ENCODE results near the gene MOCS3. TPM values are rescaled to one million over a fixed set of nuclear protein-coding genes. Genes with fewer than 3 reads are reported as not detected.

MOCS3 gene
- polyA plus RNA-seq, 2 of the 4 experiments (the other 2 are of a cell fraction): 4.8 to 5.7 TPM

- no peak for TF ChIP-seq MAFK (IDR thresholded peaks at IDR 0.05; ENCODE audit: partially characterized antibody)
- no peak for TF ChIP-seq RFX5 (IDR thresholded peaks at IDR 0.05)
- no peak for TF ChIP-seq PBX3 (IDR thresholded peaks at IDR 0.05)
- peak; percentile 35; the same call in 1 of the 3 replicates for TF ChIP-seq CTCF (IDR thresholded peaks at IDR 0.05)
- FAIRE-seq (no peak), ATAC-seq (no peak), DNase-seq (ENCODE audit: low read depth in 1 of 2, low spot score in 1 of 2) (no peak)
- Histone ChIP-seq H3K4me2 (peak overlapping the region; percentile 54), H3K4me1 (peaks cover 41% of the 10 kb centered on the region), H3K27ac (peak overlapping the region; percentile 53 to 75; a peak in 5 of 6 replicates), H3K4me3 (no peak overlapping the region), H3K9me3 (no peaks in the 10 kb centered on the region)
- ChIA-PET CTCF (interaction anchor here (0.5 to 20.8 kb wide), 64 partner anchors 10 to 1168 kb away, joined by 3 to 565 read pairs (median 3); partner anchors contain the start of genes BCAS4 and SALL4), POLR2A (interaction anchor here (0.6 to 1.1 kb wide), 4 partner anchors 23 to 354 kb away, joined by 3 to 4 read pairs (median 4); partner anchors contain the start of gene MOCS3)
- WGBS (ENCODE audit: missing lambda C conversion rate): 71% methylated on average over 3 of the region's 3 CpGs
Observed at GRCh38 chr20:50981714-50982048, 23.1 kb downstream of the MOCS3 start.

GRCh38 chr20:50982363-50982762, 23.7 kb downstream of the MOCS3 start:
- DNase-seq (ENCODE audit: low read depth in 1 of 2, low spot score in 1 of 2): peak; percentile 48 to 80
- H3K27ac ChIP-seq: peak overlapping the region; percentile 53 to 75; a peak in 5 of 6 replicates
- peaks cover 41% of the 10 kb centered on the region for H3K4me1 ChIP-seq
- ChIA-PET CTCF (interaction anchor here (0.5 to 20.8 kb wide), 47 partner anchors 9 to 1168 kb away, joined by 3 to 565 read pairs (median 4); partner anchors contain the start of genes BCAS4, DPM1 and MOCS3), POLR2A (interaction anchor here (0.5 to 1.1 kb wide), 3 partner anchors 51 to 353 kb away, joined by 3 to 4 read pairs (median 4); no protein-coding TSS in a partner anchor)
- H3K4me2 ChIP-seq: peak overlapping the region; percentile 54
- peak; percentile 52 to 57 for ATAC-seq
- 0% methylated on average over 4 of the region's 4 CpGs for WGBS (ENCODE audit: missing lambda C conversion rate)
- TF ChIP-seq ELK1 (IDR thresholded peaks at IDR 0.05; ENCODE audit: low read depth, low read length): no peak
- peak; percentile 68 for TF ChIP-seq USF2 (IDR thresholded peaks at IDR 0.05)
- H3K4me3 ChIP-seq: no peak overlapping the region
- FAIRE-seq: no peak
- H3K9me3 ChIP-seq: no peaks in the 10 kb centered on the region

GRCh38 chr20:50983321-50983720, 24.7 kb downstream of the MOCS3 start:
- H3K4me3 ChIP-seq: no peak overlapping the region
- TF ChIP-seq HOXB13 (CRISPR knock-in tag; IDR thresholded peaks at IDR 0.05; ENCODE audit: low read depth): no peak
- TF ChIP-seq HMGXB4 (CRISPR knock-in tag; IDR thresholded peaks at IDR 0.05; ENCODE audit: borderline replicate concordance): no peak
- peaks cover 41% of the 10 kb centered on the region for H3K4me1 ChIP-seq
- POLR2A ChIA-PET: no interaction called here
- DNase-seq (ENCODE audit: low read depth in 1 of 2, low spot score in 1 of 2): no peak
- H3K27ac ChIP-seq: no peak overlapping the region; a peak in 1 of 6 replicates
- 71% methylated on average over 2 of the region's 2 CpGs for WGBS (ENCODE audit: missing lambda C conversion rate)
- ATAC-seq: no peak
- no peak overlapping the region for H3K4me2 ChIP-seq
- FAIRE-seq: no peak
- no peaks in the 10 kb centered on the region for H3K9me3 ChIP-seq
- CTCF ChIA-PET: interaction anchor here (1.1 to 20.8 kb wide), 9 partner anchors 8 to 613 kb away, joined by 3 to 565 read pairs (median 6); partner anchors contain the start of genes BCAS4, DPM1 and MOCS3

Measured in A549 (cell line).